Fibroblast of gingiva (primary cell): ENCODE measurements around the gene TMEM147.
A peak's percentile ranks its signal among the peaks of the same experiment; 100 is the strongest.

ENCODE experiments used
- DNase-seq: peaks from one replicate; pipeline ENCODE4 v3.0.0-alpha.2; 2011; ENCODE audit warnings: low read depth

Gene TMEM147

GRCh38 chr19:35545001-35545854 is at the start of gene TMEM147:
Gene TMEM147 (plus strand): TSS chr19:35545626. CDS start chr19:35545740, 114 bp downstream.
- DNase-seq, result peak; percentile 87

GRCh38 chr19:35497406-35497805 is 48.0 kb upstream of the TMEM147 start:
- DNase-seq, result no peak

- DNase-seq, result no peak
Observed at GRCh38 chr19:35498220-35498619, 47.2 kb upstream of the TMEM147 start.

- DNase-seq, result no peak
Observed at GRCh38 chr19:35498984-35499527, 46.4 kb upstream of the TMEM147 start.

GRCh38 chr19:35500611-35501010 is 44.8 kb upstream of the TMEM147 start:
- no peak for DNase-seq

- DNase-seq, result no peak
Observed at GRCh38 chr19:35501684-35502083, 43.7 kb upstream of the TMEM147 start.

- DNase-seq, result no peak
Observed at GRCh38 chr19:35502751-35503150, 42.7 kb upstream of the TMEM147 start.

- DNase-seq, result no peak
Observed at GRCh38 chr19:35506011-35506410, 39.4 kb upstream of the TMEM147 start.

GRCh38 chr19:35507561-35507960 is 37.9 kb upstream of the TMEM147 start:
- DNase-seq, result no peak

- DNase-seq, result no peak
Observed at GRCh38 chr19:35508129-35508528, 37.3 kb upstream of the TMEM147 start.

GRCh38 chr19:35509018-35509652 is 36.3 kb upstream of the TMEM147 start:
- DNase-seq, result no peak

GRCh38 chr19:35509861-35510625 is 35.4 kb upstream of the TMEM147 start:
- no peak for DNase-seq

GRCh38 chr19:35510626-35510964 is 34.8 kb upstream of the TMEM147 start:
- no peak for DNase-seq

- no peak for DNase-seq
Observed at GRCh38 chr19:35511337-35511736, 34.1 kb upstream of the TMEM147 start.

- DNase-seq, result no peak
Observed at GRCh38 chr19:35512831-35513627, 32.4 kb upstream of the TMEM147 start.

- DNase-seq, result peak; percentile 62
Observed at GRCh38 chr19:35513628-35514281, 31.7 kb upstream of the TMEM147 start, which contains the start of gene DMKN. Gene DMKN (minus strand): TSS chr19:35513649. CDS start chr19:35513475, 174 bp downstream.

- DNase-seq, result peak; percentile 13
Observed at GRCh38 chr19:35514282-35514809, 31.1 kb upstream of the TMEM147 start.

GRCh38 chr19:35516310-35516709 is 29.1 kb upstream of the TMEM147 start:
- DNase-seq, result no peak

- no peak for DNase-seq
Observed at GRCh38 chr19:35517342-35517741, 28.1 kb upstream of the TMEM147 start.

GRCh38 chr19:35518313-35518712 is 27.1 kb upstream of the TMEM147 start:
- DNase-seq, result peak; percentile 93

GRCh38 chr19:35519291-35519690 is 26.1 kb upstream of the TMEM147 start:
- DNase-seq, result no peak
